IMR-90 (cell line): ENCODE measurements around the gene SETD3. TPM values are rescaled to one million over a fixed set of nuclear protein-coding genes. Genes with fewer than 3 reads are reported as not detected.

Experiments
- ATAC-seq: fragments of 200-7000 bp; cut with Tn5 transposase; 2 replicates; pipeline ENCODE4 v1.9.1; 2020; ENCODE audit warnings: low read depth, mild to moderate bottlenecking, moderate library complexity
- BruUV-seq: library from RNA; stranded (reverse); fragments of 400-500 nt; replicated peaks from 2 replicates; lab custom pipeline; 2021; lab: Mats Ljungman, UMichigan
- CTCF ChIA-PET: fragments of 300-600 bp; formaldehyde crosslinking; extraction: SDS; loops from one replicate; lab custom pipeline; 2021; ENCODE audit warnings: antibody characterized with exemption; lab: Yijun Ruan, JAX
- POLR2A ChIA-PET: fragments of 300-600 bp; sonication (Branson Sonifier 250); formaldehyde crosslinking; loops from one replicate; lab custom pipeline; 2022; ENCODE audit warnings: antibody characterized with exemption; ENCODE audit not compliant: unreplicated experiment; lab: Charles Lee
- DNase-seq: peaks from one replicate; pipeline ENCODE4 v3.0.0; 2013
- H2AFZ ChIP-seq: replicated peaks from 2 replicates; pipeline ENCODE3; 2013; ENCODE audit warnings: low read length, mild to moderate bottlenecking; ENCODE audit not compliant: poor library complexity
- H2AK5ac ChIP-seq: 2 replicates; pipeline ENCODE4 v1.6.1; 2013; ENCODE audit warnings: low read depth, low read length, inconsistent platforms
- H2AK9ac ChIP-seq: replicated peaks from 2 replicates; pipeline ENCODE3; 2013; ENCODE audit warnings: mild to moderate bottlenecking, low read depth, low read length, moderate library complexity; ENCODE audit not compliant: poor library complexity
- H2BK120ac ChIP-seq: 2 replicates; pipeline ENCODE4 v1.6.1; 2013; ENCODE audit warnings: low read depth, low read length, inconsistent platforms
- H2BK15ac ChIP-seq: 3 replicates; pipeline ENCODE4 v1.6.1; 2013; ENCODE audit warnings: low read depth, low read length, inconsistent platforms
- H2BK20ac ChIP-seq: 2 replicates; pipeline ENCODE4 v1.6.1; 2013; ENCODE audit warnings: low read depth, mild to moderate bottlenecking, inconsistent platforms, low read length, moderate library complexity
- H2BK5ac ChIP-seq: 2 replicates; pipeline ENCODE4 v1.6.1; 2013; ENCODE audit warnings: mild to moderate bottlenecking, low read depth, low read length, inconsistent platforms; ENCODE audit not compliant: poor library complexity, severe bottlenecking
- H3K14ac ChIP-seq: replicated peaks from 2 replicates; pipeline ENCODE4 v1.6.1; 2013; ENCODE audit warnings: low read depth, low read length, inconsistent platforms
- H3K18ac ChIP-seq: 2 replicates; pipeline ENCODE4 v1.6.1; 2013; ENCODE audit warnings: low read depth, low read length, control low read depth
- H3K23ac ChIP-seq: 2 replicates; pipeline ENCODE4 v1.6.1; 2013; ENCODE audit warnings: low read depth, low read length, inconsistent platforms
- H3K27ac ChIP-seq: 2 replicates; pipeline ENCODE4 v1.5.1; 2013; ENCODE audit warnings: mild to moderate bottlenecking, control low read depth, low read length; ENCODE audit not compliant: insufficient read depth
- H3K27me3 ChIP-seq: 2 replicates; pipeline ENCODE4 v1.6.1; 2013; ENCODE audit warnings: low read length; ENCODE audit not compliant: control insufficient read depth, insufficient read depth
- H3K36me3 ChIP-seq: 2 replicates; pipeline ENCODE4 v1.6.1; 2013; ENCODE audit warnings: low read length, mixed read lengths; ENCODE audit not compliant: control insufficient read depth, insufficient read depth
- H3K4ac ChIP-seq: 2 replicates; pipeline ENCODE4 v1.6.1; 2013; ENCODE audit warnings: low read depth, low read length, inconsistent platforms
- H3K4me1 ChIP-seq: 2 replicates; pipeline ENCODE4 v1.6.1; 2013; ENCODE audit warnings: low read length, mixed read lengths; ENCODE audit not compliant: control insufficient read depth, insufficient read depth
- H3K4me2 ChIP-seq: 2 replicates; pipeline ENCODE4 v1.6.1; 2013; ENCODE audit warnings: low read depth, mild to moderate bottlenecking, control low read depth, low read length, moderate library complexity
- H3K4me3 ChIP-seq: 2 replicates; pipeline ENCODE4 v1.5.1; 2013; ENCODE audit warnings: low read depth, mild to moderate bottlenecking, control low read depth, low read length, moderate library complexity; ENCODE audit not compliant: insufficient read depth
- H3K56ac ChIP-seq: 2 replicates; pipeline ENCODE4 v1.6.1; 2013; ENCODE audit warnings: low read length, inconsistent platforms; ENCODE audit not compliant: insufficient read depth; ENCODE audit errors: extremely low read depth
- H3K79me1 ChIP-seq, 2 experiments: 2 replicates each; pipeline ENCODE4 v1.6.1; 2013; ENCODE audit warnings: low read length in 2 of 2, inconsistent platforms in 1 of 2, low read depth in 1 of 2
- H3K9ac ChIP-seq: 2 replicates; pipeline ENCODE4 v1.6.1; 2013; ENCODE audit warnings: low read depth, low read length, control low read depth
- H3K9me1 ChIP-seq: 2 replicates; pipeline ENCODE4 v1.6.1; 2013; ENCODE audit warnings: low read length, inconsistent platforms; ENCODE audit not compliant: insufficient read depth
- H3K9me3 ChIP-seq: 2 replicates; pipeline ENCODE4 v1.6.1; 2013; ENCODE audit warnings: low read length; ENCODE audit not compliant: control insufficient read depth, insufficient read depth
- H4K20me1 ChIP-seq: 2 replicates; pipeline ENCODE4 v1.6.1; 2013; ENCODE audit warnings: low read length, inconsistent platforms; ENCODE audit not compliant: insufficient read depth
- H4K5ac ChIP-seq: 2 replicates; pipeline ENCODE4 v1.6.1; 2013; ENCODE audit warnings: mild to moderate bottlenecking, low read depth, low read length, control low read depth
- H4K8ac ChIP-seq, 2 experiments: 2 replicates each; pipeline ENCODE4 v1.6.1; 2013; ENCODE audit warnings: low read depth in 2 of 2, low read length in 2 of 2, control low read depth in 1 of 2, inconsistent platforms in 1 of 2
- H4K91ac ChIP-seq: 2 replicates; pipeline ENCODE4 v1.6.1; 2013; ENCODE audit warnings: low read depth, low read length, inconsistent platforms; ENCODE audit not compliant: insufficient read depth
- ELK1 ChIP-seq: fragments of 150-350 bp; IDR thresholded peaks from 2 replicates; pipeline ENCODE4 v1.6.1; 2016; ENCODE audit warnings: low read depth, mild to moderate bottlenecking, low read length, moderate library complexity, borderline replicate concordance
- MAFK ChIP-seq: IDR thresholded peaks from 2 replicates; pipeline ENCODE4 v1.6.1; 2012; ENCODE audit warnings: low read depth, low read length, improper control_type of control experiment
- RFX5 ChIP-seq: IDR thresholded peaks from 2 replicates; pipeline ENCODE4 v1.8.0; 2012; ENCODE audit warnings: low read depth, mild to moderate bottlenecking, low read length, moderate library complexity
- WGBS, 2 experiments: methylation state at CpG; one replicate each; pipeline versions ENCODE4 v1.1.5 to v1.1.7; 2013; ENCODE audit warnings: missing lambda C conversion rate in 2 of 2; ENCODE audit not compliant: insufficient read length in 1 of 2; ENCODE audit errors: extremely low coverage in 2 of 2; 5-methylcytosine and 5-hydroxymethylcytosine counted together
- dilution Hi-C: fragments of 300-500 bp; cut with HindIII; formaldehyde crosslinking; loops from one replicate; pipeline ENCODE4 v1.14.3; 2018; ENCODE audit warnings: low sequenced_read_pairs; ENCODE audit not compliant: unreplicated experiment
- in situ Hi-C: fragments of 300-500 bp; cut with MboI; formaldehyde crosslinking; loops from 3 replicates; pipeline ENCODE4 v1.14.3; 2019; ENCODE audit warnings: low sequenced_read_pairs, inconsistent platforms, mixed read lengths
- intact Hi-C: fragments of 100-400 bp; cut with micrococcal nuclease; formaldehyde crosslinking; loops from 2 replicates; pipeline ENCODE4 v1.10.0; 2022
- polyA plus RNA-seq, 3 experiments: library from polyadenylated mRNA; depleted of rRNA; stranded (reverse); fragments of >200 nt; gene quantifications; 2 replicates each; pipeline ENCODE4 v1.2.3, GENCODE V29; 2012; ENCODE audit warnings: low replicate concordance in 1 of 3
- total RNA-seq: library from RNA; depleted of rRNA; stranded (reverse); fragments of >200 nt; gene quantifications from 2 replicates; pipeline ENCODE4 v1.2.3, GENCODE V29; 2012
- TF ChIP-seq, protein P1 (sequence below): fragments of 150-350 bp; IDR thresholded peaks from 2 replicates; pipeline ENCODE4 v1.6.1; 2017; ENCODE audit warnings: mild to moderate bottlenecking, antibody characterized with exemption, low read length, low read depth

The SETD3 gene
- total and polyA plus RNA-seq, 2 of the 4 experiments (the other 2 are of a cell fraction), result 18.8 to 31.9 TPM

GRCh38 chr14:99465288-99465687, 15.4 kb downstream of the SETD3 start:
- H3K56ac ChIP-seq, result no peak overlapping the region
- H4K5ac ChIP-seq, result no peak overlapping the region
- H2BK5ac ChIP-seq, result no peak overlapping the region
- no peak overlapping the region for H3K23ac ChIP-seq
- no peak overlapping the region for H2AFZ ChIP-seq
- DNase-seq (no peak), ATAC-seq (no peak)
- 93% methylated on average over 7 of the region's 9 CpGs; no CpG with 5 or more reads in 1 of the 2 experiments for WGBS, 2 experiments
- H2BK15ac ChIP-seq, result no peak overlapping the region
- ChIA-PET CTCF (interaction anchor here (0.8 kb wide), 1 partner anchor 77 kb away, joined by 4 read pairs; no protein-coding TSS in a partner anchor), POLR2A (no interaction called here)
- no peak overlapping the region for H2BK20ac ChIP-seq
- no peak overlapping the region for H2BK120ac ChIP-seq
- H3K4me1 ChIP-seq, result no peaks in the 10 kb centered on the region; the same call in 1 of the 2 replicates
- H3K36me3 ChIP-seq, result peaks cover 19% of the 10 kb centered on the region
- H3K4me3 ChIP-seq, result no peak overlapping the region
- no peak overlapping the region for H2AK9ac ChIP-seq
- H4K20me1 ChIP-seq, result peaks cover 34% of the 10 kb centered on the region
- no peak overlapping the region for H3K27ac ChIP-seq
- dilution Hi-C loops, result no loop called here
- H4K91ac ChIP-seq, result no peak overlapping the region
- no peak overlapping the region for H3K9ac ChIP-seq
- BruUV-seq, result no TSS peak
- intact Hi-C loops, result no loop called here
- no peaks in the 10 kb centered on the region for H3K9me3 ChIP-seq
- TF ChIP-seq, protein P1, sequence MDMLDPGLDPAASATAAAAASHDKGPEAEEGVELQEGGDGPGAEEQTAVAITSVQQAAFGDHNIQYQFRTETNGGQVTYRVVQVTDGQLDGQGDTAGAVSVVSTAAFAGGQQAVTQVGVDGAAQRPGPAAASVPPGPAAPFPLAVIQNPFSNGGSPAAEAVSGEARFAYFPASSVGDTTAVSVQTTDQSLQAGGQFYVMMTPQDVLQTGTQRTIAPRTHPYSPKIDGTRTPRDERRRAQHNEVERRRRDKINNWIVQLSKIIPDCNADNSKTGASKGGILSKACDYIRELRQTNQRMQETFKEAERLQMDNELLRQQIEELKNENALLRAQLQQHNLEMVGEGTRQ, result no peak
- TF ChIP-seq ELK1 (no peak), MAFK (no peak), RFX5 (no peak)
- no peak overlapping the region for H2AK5ac ChIP-seq
- H4K8ac ChIP-seq, result no peak overlapping the region
- peaks cover 15% of the 10 kb centered on the region; the same call in 1 of the 2 replicates for H3K9me1 ChIP-seq
- no peaks in the 10 kb centered on the region for H3K27me3 ChIP-seq
- H3K14ac ChIP-seq, result no peak overlapping the region
- H3K4me2 ChIP-seq, result no peak overlapping the region
- no peak overlapping the region for H3K18ac ChIP-seq
- H3K79me1 ChIP-seq, result peaks cover 19 to 61% of the 10 kb centered on the region in 2 experiments
- in situ Hi-C loops, result no loop called here
- no peak overlapping the region for H3K4ac ChIP-seq
